IgD-negative memory B cell (primary cell): ENCODE results near the gene HTR3C. TPM values are rescaled to one million over a fixed set of nuclear protein-coding genes. Genes with fewer than 3 reads are reported as not detected.
"Not testable (repeated sequence)": the region's sequence is repeated elsewhere in the genome, so short reads cannot be mapped to it uniquely, and the experiment has no call there.

Source experiments
- H3K27ac Mint-ChIP-seq, 3 donors: one replicate each; pipeline ENCODE4 v1.8.0; 2020 to 2022; ENCODE audit warnings: mild to moderate bottlenecking in 3 of 3, mixed read lengths in 3 of 3, moderate library complexity in 1 of 3
- H3K27me3 Mint-ChIP-seq: one replicate; pipeline ENCODE4 v1.8.0; 2021; ENCODE audit warnings: mixed read lengths
- H3K36me3 Mint-ChIP-seq: one replicate; pipeline ENCODE4 v1.8.0; 2020; ENCODE audit warnings: mild to moderate bottlenecking, mixed read lengths
- H3K4me1 Mint-ChIP-seq, 3 donors: one replicate each; pipeline ENCODE4 v1.8.0; 2020 to 2022; ENCODE audit warnings: mixed read lengths in 3 of 3, mild to moderate bottlenecking in 1 of 3
- H3K4me3 Mint-ChIP-seq, 4 donors: one replicate each; pipeline ENCODE4 v1.8.0; 2020 to 2022; ENCODE audit warnings: mild to moderate bottlenecking in 4 of 4, mixed read lengths in 4 of 4, moderate library complexity in 3 of 4
- H3K9me3 Mint-ChIP-seq, 3 donors: one replicate each; pipeline ENCODE4 v1.8.0; 2020 to 2021; ENCODE audit warnings: mixed read lengths in 3 of 3, mild to moderate bottlenecking in 1 of 3
- polyA plus RNA-seq: library from polyadenylated mRNA; unstranded; fragments of 300-500 nt; fragmentation: Illumina TruSeq; gene quantifications from one replicate; pipeline ENCODE4 v1.2.3, GENCODE V29; 2021

HTR3C gene
- polyA plus RNA-seq, 1 donor from 2014 or later, result not detected

- H3K9me3 Mint-ChIP-seq, result no peaks in the 10 kb centered on the region
- peak overlapping the region in 1 of 3 donors; percentile 89 for H3K27ac Mint-ChIP-seq
- H3K36me3 Mint-ChIP-seq, result peaks cover 2% of the 10 kb centered on the region
- peaks cover 7 to 11% (median 8%) of the 10 kb centered on the region in 3 donors for H3K4me1 Mint-ChIP-seq
- peaks cover 6% of the 10 kb centered on the region for H3K27me3 Mint-ChIP-seq
- H3K4me3 Mint-ChIP-seq, result peak overlapping the region; percentile 99 to 100 (median 100)
Observed at GRCh38 chr3:184018424-184018973, 34.3 kb upstream of the HTR3C start.

DNA sequence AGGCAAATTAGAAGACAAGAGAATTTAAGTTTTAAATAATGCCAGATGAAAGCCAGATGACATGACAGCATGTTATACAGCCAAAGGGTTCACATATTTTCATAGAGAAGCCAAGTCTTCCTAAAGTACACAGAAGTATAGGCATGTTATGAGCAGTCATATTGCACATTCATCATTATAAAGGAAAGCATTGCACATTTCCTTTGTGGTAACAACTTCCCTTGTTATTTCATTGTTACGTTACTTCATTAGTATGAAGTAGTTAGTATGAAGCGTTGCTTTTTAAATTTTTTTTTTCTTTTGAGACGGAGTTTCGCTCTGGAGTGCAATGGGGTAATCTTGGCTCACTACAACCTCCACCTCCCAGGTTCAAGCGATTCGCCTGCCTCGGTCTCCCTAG is 30.5 kb upstream of the HTR3C start:
- peaks cover 4 to 7% (median 5%) of the 10 kb centered on the region in 3 donors for H3K4me1 Mint-ChIP-seq
- H3K27me3 Mint-ChIP-seq, result peaks cover 19% of the 10 kb centered on the region
- H3K4me3 Mint-ChIP-seq, result peak overlapping the region in 1 of 4 donors; percentile 50
- no peaks in the 10 kb centered on the region for H3K9me3 Mint-ChIP-seq
- H3K27ac Mint-ChIP-seq, result no peak overlapping the region
- H3K36me3 Mint-ChIP-seq, result no peaks in the 10 kb centered on the region

- not testable (repeated sequence) for H3K36me3 Mint-ChIP-seq, H3K27ac Mint-ChIP-seq, H3K9me3 Mint-ChIP-seq, H3K4me3 Mint-ChIP-seq, H3K4me1 Mint-ChIP-seq
- peaks cover 15% of the 10 kb centered on the region for H3K27me3 Mint-ChIP-seq
Observed at GRCh38 chr3:184025256-184025655, 27.6 kb upstream of the HTR3C start.

DNA sequence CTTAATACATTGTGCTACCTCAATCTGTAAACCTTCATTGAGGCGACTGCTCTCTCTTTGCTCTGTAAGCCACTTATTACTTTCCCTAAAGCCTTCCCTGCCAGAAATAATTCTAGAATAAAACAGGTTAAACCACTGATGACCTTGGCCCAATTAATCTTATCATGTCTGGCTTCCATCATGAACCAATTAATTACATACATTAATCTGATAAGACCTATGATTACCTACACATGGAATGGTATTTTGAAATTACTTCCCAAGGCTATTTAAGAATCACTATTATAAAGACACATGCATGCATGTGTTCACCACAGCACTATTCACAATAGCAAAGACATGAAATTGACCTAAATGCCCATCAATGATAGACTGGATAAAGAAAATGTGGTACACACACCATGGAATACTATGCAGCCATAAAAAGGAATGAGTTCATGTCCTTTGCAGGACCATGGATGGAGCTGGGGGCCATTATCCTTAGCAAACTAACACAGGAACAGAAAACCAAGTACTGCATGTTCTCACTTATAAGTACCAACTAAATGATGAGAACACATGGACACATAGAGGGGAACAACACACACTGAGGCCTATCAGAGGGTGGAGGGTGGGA is 24.5 kb upstream of the HTR3C start:
- not testable (repeated sequence) for H3K9me3 Mint-ChIP-seq, H3K36me3 Mint-ChIP-seq, H3K4me3 Mint-ChIP-seq, H3K27ac Mint-ChIP-seq, H3K4me1 Mint-ChIP-seq
- peaks cover 12% of the 10 kb centered on the region for H3K27me3 Mint-ChIP-seq

GRCh38 chr3:184029443-184029842 is 23.4 kb upstream of the HTR3C start:
- no peak overlapping the region for H3K4me3 Mint-ChIP-seq
- H3K27me3 Mint-ChIP-seq, result peaks cover 9% of the 10 kb centered on the region
- H3K36me3 Mint-ChIP-seq, result no peaks in the 10 kb centered on the region
- H3K4me1 Mint-ChIP-seq, result no peaks in the 10 kb centered on the region
- H3K27ac Mint-ChIP-seq, result no peak overlapping the region
- H3K9me3 Mint-ChIP-seq, result peaks cover 0 to 3% (median 1%) of the 10 kb centered on the region in 3 donors

DNA sequence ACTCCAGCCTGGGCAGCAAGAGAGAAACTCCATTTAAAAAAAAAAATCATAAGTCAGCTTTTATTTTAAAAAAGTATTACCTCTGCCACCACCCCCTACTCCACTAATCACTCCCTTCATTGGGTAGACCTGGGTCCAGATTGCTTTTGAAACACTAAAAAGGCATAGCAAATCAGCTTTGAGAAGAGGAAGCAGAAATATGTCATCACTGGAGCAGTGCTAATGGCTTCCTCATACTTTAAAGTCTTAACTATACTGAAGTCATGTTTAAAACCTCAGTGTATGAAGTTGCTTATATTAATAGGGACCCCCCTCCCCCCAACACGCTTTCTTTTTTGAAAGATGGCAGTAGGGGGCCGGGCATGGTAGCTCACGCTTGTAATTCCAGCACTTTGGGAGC is 22.3 kb upstream of the HTR3C start:
- Mint-ChIP-seq H3K27me3 (peaks cover 9% of the 10 kb centered on the region), H3K4me1 (no peaks in the 10 kb centered on the region), H3K27ac (no peak overlapping the region), H3K4me3 (no peak overlapping the region), H3K9me3 (peaks cover 0 to 3% (median 1%) of the 10 kb centered on the region in 3 donors), H3K36me3 (no peaks in the 10 kb centered on the region)

DNA sequence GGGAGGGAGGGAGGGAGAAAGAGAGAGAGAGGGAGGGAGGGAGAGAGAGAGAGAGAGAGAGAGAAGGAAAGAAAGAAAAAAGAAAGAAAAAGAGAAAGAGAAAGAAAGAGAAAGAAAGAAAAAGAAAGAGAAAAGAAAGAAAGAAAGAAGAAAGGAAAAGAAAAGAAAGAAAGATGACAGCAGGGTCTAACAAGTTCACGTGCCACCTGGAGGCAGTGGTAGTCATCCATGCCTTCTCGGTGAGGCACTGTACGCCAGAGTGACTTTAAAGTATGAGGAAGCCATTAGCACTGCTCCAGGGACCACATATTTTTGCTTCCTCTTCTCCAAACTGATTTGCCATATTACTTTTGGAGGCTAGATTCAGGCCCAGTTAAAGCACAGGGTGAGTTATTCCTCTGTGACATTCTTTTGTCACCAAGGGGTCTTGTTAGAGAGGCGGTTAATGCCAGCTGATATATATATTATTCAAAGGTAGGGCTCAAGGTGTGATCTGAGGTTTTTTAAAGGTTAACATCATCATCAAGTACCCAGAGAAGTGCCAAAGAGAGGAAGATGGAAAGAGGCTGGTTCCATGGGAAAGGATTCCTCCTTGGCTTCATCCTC is 21.6 kb upstream of the HTR3C start, which contains the start of gene HTR3D:
TSS of gene HTR3D (plus strand) at position 556 of the 606 bp plus-strand sequence. CDS start at position 556, 0 bp downstream.
- no peak within 1 kb of the TSS for H3K4me3 Mint-ChIP-seq
- H3K4me1 Mint-ChIP-seq, result no peaks in the 10 kb centered on the region
- H3K9me3 Mint-ChIP-seq, result peaks cover 0 to 3% (median 1%) of the 10 kb centered on the region in 3 donors
- no peak within 1 kb of the TSS for H3K27ac Mint-ChIP-seq
- H3K27me3 Mint-ChIP-seq, result peaks cover 8% of the 10 kb centered on the region
- no peaks in the 10 kb centered on the region for H3K36me3 Mint-ChIP-seq

- Mint-ChIP-seq H3K27me3 (peaks cover 3% of the 10 kb centered on the region), H3K4me3 (no peak overlapping the region), H3K9me3 (peaks cover 0 to 1% (median 0%) of the 10 kb centered on the region in 3 donors), H3K27ac (no peak overlapping the region), H3K36me3 (no peaks in the 10 kb centered on the region), H3K4me1 (no peaks in the 10 kb centered on the region)
Observed at GRCh38 chr3:184037816-184038215, 15.0 kb upstream of the HTR3C start.

DNA sequence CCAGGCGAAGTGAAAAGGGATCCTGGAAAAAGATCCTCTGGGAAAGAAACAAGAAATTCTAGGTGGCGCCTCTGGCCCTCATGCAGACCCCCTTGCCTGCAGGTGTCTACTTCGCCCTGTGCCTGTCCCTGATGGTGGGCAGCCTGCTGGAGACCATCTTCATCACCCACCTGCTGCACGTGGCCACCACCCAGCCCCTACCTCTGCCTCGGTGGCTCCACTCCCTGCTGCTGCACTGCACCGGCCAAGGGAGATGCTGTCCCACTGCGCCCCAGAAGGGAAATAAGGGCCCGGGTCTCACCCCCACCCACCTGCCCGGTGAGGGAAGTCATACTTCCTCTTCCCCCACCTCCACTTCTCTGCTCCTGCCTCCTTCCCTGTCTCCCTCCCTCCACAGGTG is 14.5 kb upstream of the HTR3C start:
- H3K27me3 Mint-ChIP-seq, H3K27ac Mint-ChIP-seq, H3K9me3 Mint-ChIP-seq, H3K4me1 Mint-ChIP-seq, H3K4me3 Mint-ChIP-seq, H3K36me3 Mint-ChIP-seq: not testable (repeated sequence)

GRCh38 chr3:184039414-184039813 is 13.4 kb upstream of the HTR3C start:
- Mint-ChIP-seq H3K27ac (no peak overlapping the region), H3K4me3 (no peak overlapping the region), H3K9me3 (no peaks in the 10 kb centered on the region), H3K27me3 (peaks cover 6% of the 10 kb centered on the region), H3K36me3 (no peaks in the 10 kb centered on the region), H3K4me1 (no peaks in the 10 kb centered on the region)

GRCh38 chr3:184040010-184040409 is 12.8 kb upstream of the HTR3C start:
- Mint-ChIP-seq H3K27ac (no peak overlapping the region), H3K36me3 (no peaks in the 10 kb centered on the region), H3K27me3 (peaks cover 6% of the 10 kb centered on the region), H3K4me3 (peak overlapping the region in 1 of 4 donors; percentile 55), H3K9me3 (no peaks in the 10 kb centered on the region), H3K4me1 (no peaks in the 10 kb centered on the region)

GRCh38 chr3:184042617-184043016 is 10.2 kb upstream of the HTR3C start:
- no peak overlapping the region for H3K4me3 Mint-ChIP-seq

GRCh38 chr3:184045995-184046394 is 6.9 kb upstream of the HTR3C start:
- Mint-ChIP-seq H3K27me3 (peaks cover 5% of the 10 kb centered on the region), H3K4me3 (no peak overlapping the region), H3K4me1 (peaks cover 0 to 2% (median 0%) of the 10 kb centered on the region in 3 donors), H3K27ac (no peak overlapping the region), H3K9me3 (no peaks in the 10 kb centered on the region), H3K36me3 (no peaks in the 10 kb centered on the region)

More at GRCh38 chr3:184042617-184043016, 10.2 kb upstream of the HTR3C start:
- Mint-ChIP-seq H3K27ac (no peak overlapping the region), H3K27me3 (peaks cover 6% of the 10 kb centered on the region), H3K36me3 (no peaks in the 10 kb centered on the region), H3K9me3 (no peaks in the 10 kb centered on the region), H3K4me1 (no peaks in the 10 kb centered on the region)

- Mint-ChIP-seq H3K4me3 (no peak overlapping the region), H3K27ac (no peak overlapping the region), H3K27me3 (peaks cover 2% of the 10 kb centered on the region), H3K36me3 (no peaks in the 10 kb centered on the region), H3K4me1 (peaks cover 0 to 2% (median 0%) of the 10 kb centered on the region in 3 donors), H3K9me3 (no peaks in the 10 kb centered on the region)
Observed at GRCh38 chr3:184050217-184050847, 2.5 kb upstream of the HTR3C start.

DNA sequence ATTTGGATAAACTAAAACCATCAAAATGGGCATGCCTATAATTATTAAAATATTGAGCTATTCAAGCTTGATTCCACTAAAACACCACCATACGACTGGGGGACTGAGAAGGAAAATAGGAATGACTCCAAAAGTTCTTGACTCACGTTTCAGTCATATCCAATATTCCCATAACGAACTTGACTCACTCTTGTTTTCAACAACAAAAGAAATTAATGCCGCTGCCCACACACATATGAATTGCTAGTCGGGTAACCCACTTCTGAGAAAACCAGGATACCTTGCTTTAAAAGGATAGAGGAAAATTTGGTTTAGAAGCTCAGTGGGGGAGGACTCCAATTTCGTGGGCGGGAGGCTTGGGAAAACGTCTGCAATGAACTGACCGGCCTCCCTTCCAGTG is 5.2 kb downstream of the HTR3C start:
- Mint-ChIP-seq H3K4me1 (no peaks in the 10 kb centered on the region), H3K4me3 (no peak overlapping the region), H3K27me3 (peaks cover 2% of the 10 kb centered on the region), H3K9me3 (peaks cover 0 to 4% (median 0%) of the 10 kb centered on the region in 3 donors), H3K36me3 (no peaks in the 10 kb centered on the region), H3K27ac (no peak overlapping the region)
